ENCODE results near the gene MGAT5B.

The MGAT5B gene

DNA sequence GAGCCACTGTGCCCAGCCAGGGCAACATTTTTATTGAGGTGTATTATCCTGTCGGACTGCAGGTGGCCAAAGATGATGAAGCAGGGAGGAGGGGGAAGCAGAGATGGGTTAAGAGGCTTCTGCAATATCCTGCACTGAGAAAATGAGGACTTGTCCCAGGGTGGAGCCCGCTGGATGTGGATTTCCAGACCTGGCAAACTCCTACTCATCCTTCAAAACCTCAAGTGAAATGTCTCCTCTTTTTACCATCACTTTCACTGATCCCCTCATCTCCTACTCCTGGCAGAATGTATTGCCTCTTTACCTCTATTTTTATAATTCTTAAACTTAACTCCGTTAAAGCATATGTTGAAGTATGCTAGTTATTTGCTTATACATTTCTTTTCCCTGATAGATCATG is 60.9 kb downstream of the MGAT5B start:
- no peak for TF ChIP-seq EZH2phosphoT487 (IDR thresholded peaks at IDR 0.05; ENCODE audit: borderline replicate concordance, low read length)
- TF ChIP-seq, protein P1, sequence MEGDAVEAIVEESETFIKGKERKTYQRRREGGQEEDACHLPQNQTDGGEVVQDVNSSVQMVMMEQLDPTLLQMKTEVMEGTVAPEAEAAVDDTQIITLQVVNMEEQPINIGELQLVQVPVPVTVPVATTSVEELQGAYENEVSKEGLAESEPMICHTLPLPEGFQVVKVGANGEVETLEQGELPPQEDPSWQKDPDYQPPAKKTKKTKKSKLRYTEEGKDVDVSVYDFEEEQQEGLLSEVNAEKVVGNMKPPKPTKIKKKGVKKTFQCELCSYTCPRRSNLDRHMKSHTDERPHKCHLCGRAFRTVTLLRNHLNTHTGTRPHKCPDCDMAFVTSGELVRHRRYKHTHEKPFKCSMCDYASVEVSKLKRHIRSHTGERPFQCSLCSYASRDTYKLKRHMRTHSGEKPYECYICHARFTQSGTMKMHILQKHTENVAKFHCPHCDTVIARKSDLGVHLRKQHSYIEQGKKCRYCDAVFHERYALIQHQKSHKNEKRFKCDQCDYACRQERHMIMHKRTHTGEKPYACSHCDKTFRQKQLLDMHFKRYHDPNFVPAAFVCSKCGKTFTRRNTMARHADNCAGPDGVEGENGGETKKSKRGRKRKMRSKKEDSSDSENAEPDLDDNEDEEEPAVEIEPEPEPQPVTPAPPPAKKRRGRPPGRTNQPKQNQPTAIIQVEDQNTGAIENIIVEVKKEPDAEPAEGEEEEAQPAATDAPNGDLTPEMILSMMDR (IDR thresholded peaks at IDR 0.05; ENCODE audit: low read depth, low read length, poor library complexity, severe bottlenecking), result no peak
- H3K9me2 ChIP-seq (replicated peaks; ENCODE audit: control insufficient read depth, low read length), result no peaks in the 10 kb centered on the region
- no peaks in the 10 kb centered on the region for H3K36me3 ChIP-seq (ENCODE audit: control insufficient read depth, low read length)
- no peaks in the 10 kb centered on the region for H3K79me2 ChIP-seq (ENCODE audit: control insufficient read depth, low read length)
- no peaks in the 10 kb centered on the region for H3F3A ChIP-seq (ENCODE audit: control insufficient read depth, insufficient read depth)
- H3K4me2 ChIP-seq (ENCODE audit: low read length), result no peak overlapping the region
- no peak overlapping the region for H3K27ac ChIP-seq (ENCODE audit: low read depth, low read length)
- H4K20me1 ChIP-seq (ENCODE audit: control insufficient read depth, insufficient read depth, low read depth, low read length), result no peaks in the 10 kb centered on the region
- H3K4me3 ChIP-seq (ENCODE audit: low read length), result no peak overlapping the region
- no peaks in the 10 kb centered on the region for H3K4me1 ChIP-seq (ENCODE audit: control insufficient read depth, low read length)
- H3K9me3 ChIP-seq (ENCODE audit: control insufficient read depth, insufficient read depth, low read length), result no peaks in the 10 kb centered on the region
- H3K27me3 ChIP-seq (ENCODE audit: control insufficient read depth, low read length), result peaks cover 31% of the 10 kb centered on the region; the same call in 1 of the 2 replicates

DNA sequence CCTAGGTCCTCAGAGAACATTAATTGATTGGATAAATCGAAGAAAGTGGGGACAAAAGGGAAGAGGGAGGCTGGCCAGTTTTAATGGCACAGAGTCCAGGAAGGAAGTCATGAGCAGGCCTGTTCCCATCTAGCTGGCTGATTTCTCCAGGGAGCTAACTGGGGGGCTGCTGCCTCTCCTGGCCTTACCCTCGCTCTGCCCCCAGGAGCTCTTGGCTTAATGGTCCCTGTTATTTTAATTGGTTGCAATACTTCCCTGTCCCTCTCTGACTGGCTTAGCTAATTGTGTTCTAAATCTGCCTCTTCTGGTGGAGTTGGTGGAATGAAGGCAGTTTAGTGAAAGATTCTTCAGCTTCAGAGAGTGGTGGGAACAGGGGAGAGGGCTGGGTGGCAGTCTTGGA is 61.4 kb downstream of the MGAT5B start:
- TF ChIP-seq, protein P1 (IDR thresholded peaks at IDR 0.05; ENCODE audit: low read depth, low read length, poor library complexity, severe bottlenecking), result no peak
- TF ChIP-seq EZH2phosphoT487 (IDR thresholded peaks at IDR 0.05; ENCODE audit: borderline replicate concordance, low read length), result no peak
- H4K20me1 ChIP-seq (ENCODE audit: control insufficient read depth, insufficient read depth, low read depth, low read length), result no peaks in the 10 kb centered on the region
- no peaks in the 10 kb centered on the region for H3K4me1 ChIP-seq (ENCODE audit: control insufficient read depth, low read length)
- H3K79me2 ChIP-seq (ENCODE audit: control insufficient read depth, low read length), result no peaks in the 10 kb centered on the region
- no peaks in the 10 kb centered on the region for H3K9me3 ChIP-seq (ENCODE audit: control insufficient read depth, insufficient read depth, low read length)
- H3K36me3 ChIP-seq (ENCODE audit: control insufficient read depth, low read length), result no peaks in the 10 kb centered on the region
- H3K27me3 ChIP-seq (ENCODE audit: control insufficient read depth, low read length), result peaks cover 31% of the 10 kb centered on the region; the same call in 1 of the 2 replicates
- H3K27ac ChIP-seq (ENCODE audit: low read depth, low read length), result no peak overlapping the region
- H3K4me2 ChIP-seq (ENCODE audit: low read length), result no peak overlapping the region
- no peak overlapping the region for H3K4me3 ChIP-seq (ENCODE audit: low read length)
- no peaks in the 10 kb centered on the region for H3F3A ChIP-seq (ENCODE audit: control insufficient read depth, insufficient read depth)
- H3K9me2 ChIP-seq (replicated peaks; ENCODE audit: control insufficient read depth, low read length), result no peaks in the 10 kb centered on the region

DNA sequence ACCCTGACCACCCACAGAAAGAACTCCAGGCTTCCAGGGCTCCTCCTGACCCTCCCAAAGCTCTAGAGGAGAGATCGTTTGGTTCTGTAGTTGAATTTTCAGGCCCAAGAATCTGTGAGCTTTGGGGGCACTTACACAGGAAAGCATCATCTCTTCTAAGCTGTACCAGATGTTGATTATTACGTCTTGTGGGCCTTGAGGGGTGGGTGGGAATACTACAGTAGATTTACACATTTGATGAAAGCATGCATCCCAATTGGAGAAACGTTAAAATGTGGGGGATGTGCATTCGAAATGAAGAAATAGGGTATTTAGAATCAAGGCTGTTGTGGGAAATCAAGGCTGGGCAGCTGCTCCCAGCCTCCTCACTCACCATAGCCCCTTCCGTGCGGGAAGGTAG is 61.9 kb downstream of the MGAT5B start:
- Histone ChIP-seq H3K27ac (ENCODE audit: low read depth, low read length) (no peak overlapping the region), H3F3A (ENCODE audit: control insufficient read depth, insufficient read depth) (no peaks in the 10 kb centered on the region), H3K9me3 (ENCODE audit: control insufficient read depth, insufficient read depth, low read length) (no peaks in the 10 kb centered on the region), H3K27me3 (ENCODE audit: control insufficient read depth, low read length) (peaks cover 31% of the 10 kb centered on the region; the same call in 1 of the 2 replicates), H3K9me2 (replicated peaks; ENCODE audit: control insufficient read depth, low read length) (no peaks in the 10 kb centered on the region), H3K4me3 (ENCODE audit: low read length) (no peak overlapping the region), H3K4me1 (ENCODE audit: control insufficient read depth, low read length) (no peaks in the 10 kb centered on the region), H3K79me2 (ENCODE audit: control insufficient read depth, low read length) (no peaks in the 10 kb centered on the region), H3K4me2 (ENCODE audit: low read length) (no peak overlapping the region), H4K20me1 (ENCODE audit: control insufficient read depth, insufficient read depth, low read depth, low read length) (no peaks in the 10 kb centered on the region), H3K36me3 (ENCODE audit: control insufficient read depth, low read length) (no peaks in the 10 kb centered on the region)
- TF ChIP-seq EZH2phosphoT487 (IDR thresholded peaks at IDR 0.05; ENCODE audit: borderline replicate concordance, low read length), result no peak
- TF ChIP-seq, protein P1 (IDR thresholded peaks at IDR 0.05; ENCODE audit: low read depth, low read length, poor library complexity, severe bottlenecking), result no peak

Data from DOHH2 (cell line).